GM12878 (cell line): ENCODE data around the gene UBE2O. TPM values are rescaled to one million over a fixed set of nuclear protein-coding genes. Genes with fewer than 3 reads are reported as not detected.

Source experiments
- ATAC-seq: fragments of 200-7000 bp; cut with Tn5 transposase; 3 replicates; pipeline ENCODE4 v1.9.1; 2020; ENCODE audit warnings: mild to moderate bottlenecking, moderate library complexity
- BruUV-seq: library from RNA; stranded (reverse); fragments of 400-500 nt; replicated peaks from 2 replicates; lab custom pipeline; 2021; lab: Mats Ljungman, UMichigan
- CTCF ChIA-PET: fragments of 300-600 bp; sonication (Branson Sonifier 250); formaldehyde crosslinking; extraction: SDS; loops from one replicate; lab custom pipeline; 2021; ENCODE audit warnings: inconsistent platforms; lab: Yijun Ruan, JAX
- POLR2A ChIA-PET: fragments of 350-600 bp; formaldehyde crosslinking; extraction: SDS; loops from one replicate; lab custom pipeline; 2021; ENCODE audit warnings: inconsistent platforms; lab: Charles Lee
- RAD21 ChIA-PET: fragments of 300-600 bp; sonication (Branson Sonifier 250); formaldehyde crosslinking; loops from one replicate; lab custom pipeline; 2023; ENCODE audit warnings: antibody characterized with exemption; ENCODE audit not compliant: unreplicated experiment; lab: Charles Lee
- SMC1A ChIA-PET: fragments of 300-600 bp; sonication (Branson Sonifier 250); formaldehyde crosslinking; loops from one replicate; lab custom pipeline; 2023; ENCODE audit not compliant: unreplicated experiment, uncharacterized antibody; lab: Charles Lee
- DNase-seq: peaks from one replicate; pipeline ENCODE4 v3.0.0-alpha.2; 2011; ENCODE audit warnings: low read depth, low spot score
- FAIRE-seq: peaks from 3 replicates; lab custom pipeline; 2011; peaks lifted over from hg19 to GRCh38; lab: Jason Lieb, UNC
- H2AFZ ChIP-seq: 2 replicates; pipeline ENCODE4 v1.6.0; 2011; ENCODE audit warnings: low read depth, low read length, control low read depth; ENCODE audit not compliant: control insufficient read depth
- H3K27ac ChIP-seq: 2 replicates; pipeline ENCODE4 v1.5.1; 2011; ENCODE audit warnings: control low read depth; ENCODE audit not compliant: control insufficient read depth, insufficient read depth
- H3K27me3 ChIP-seq, 2 experiments: replicated peaks in 1 of 2; 2 replicates each; pipeline versions ENCODE4 v1.6.0 to v1.6.1; 2011; ENCODE audit warnings: low read length in 1 of 2; ENCODE audit not compliant: control insufficient read depth in 2 of 2, insufficient read depth in 2 of 2
- H3K36me3 ChIP-seq, 2 experiments: 2 replicates each; pipeline ENCODE4 v1.5.1; 2011; ENCODE audit warnings: low read length in 1 of 2; ENCODE audit not compliant: control insufficient read depth in 2 of 2, insufficient read depth in 2 of 2
- H3K4me1 ChIP-seq: 2 replicates; pipeline ENCODE4 v1.6.1; 2011; ENCODE audit warnings: mild to moderate bottlenecking, low read length, moderate library complexity, mixed read lengths; ENCODE audit not compliant: control insufficient read depth, insufficient read depth
- H3K4me2 ChIP-seq: 2 replicates; pipeline ENCODE4 v1.6.0; 2011; ENCODE audit warnings: control low read depth; ENCODE audit not compliant: control insufficient read depth, insufficient read depth
- H3K4me3 ChIP-seq: fragments of 200-600 bp; sonication (generic); 2 replicates; pipeline ENCODE4 v1.5.1; 2016
- H3K79me2 ChIP-seq: 2 replicates; pipeline ENCODE4 v1.6.0; 2011; ENCODE audit warnings: low read length; ENCODE audit not compliant: control insufficient read depth, insufficient read depth
- H3K9ac ChIP-seq: 2 replicates; pipeline ENCODE4 v1.8.0; 2011; ENCODE audit warnings: low read length, control low read depth, mixed read lengths; ENCODE audit not compliant: control insufficient read depth, insufficient read depth
- H3K9me3 ChIP-seq: replicated peaks from 3 replicates; pipeline ENCODE4 v1.5.1; 2011; ENCODE audit warnings: mild to moderate bottlenecking, low read length; ENCODE audit not compliant: control insufficient read depth, insufficient read depth
- H4K20me1 ChIP-seq: 2 replicates; pipeline ENCODE4 v1.6.0; 2011; ENCODE audit not compliant: control insufficient read depth, insufficient read depth
- CHD2 ChIP-seq: IDR thresholded peaks from 2 replicates; pipeline ENCODE4 v1.6.1; 2011; ENCODE audit warnings: low read depth, low read length, improper control_type of control experiment, borderline replicate concordance
- EGR1 ChIP-seq, 2 experiments: IDR thresholded peaks; 1 replicate in 1 of 2; 2 replicates in 1 of 2; pipeline ENCODE4 v1.6.1; 2011 to 2012; ENCODE audit warnings: low read depth in 2 of 2, low read length in 2 of 2, borderline replicate concordance in 1 of 2, mild to moderate bottlenecking in 1 of 2, moderate library complexity in 1 of 2
- HCFC1 ChIP-seq: fragments of 150-350 bp; IDR thresholded peaks from 2 replicates; pipeline ENCODE4 v1.6.1; 2014; ENCODE audit warnings: low read length
- IRF3 ChIP-seq: fragments of 450-650 bp; IDR thresholded peaks from 2 replicates; pipeline ENCODE4 v1.6.1; 2014; ENCODE audit warnings: mild to moderate bottlenecking
- IRF4 ChIP-seq: IDR thresholded peaks from 2 replicates; pipeline ENCODE4 v1.6.1; 2011; ENCODE audit warnings: low read depth, low read length
- WGBS: methylation state at CpG from one replicate; pipeline ENCODE4 v1.1.6; 2016; ENCODE audit warnings: low lambda C conversion rate; ENCODE audit not compliant: insufficient replicate concordance, insufficient coverage; ENCODE audit errors: missing lambda C conversion rate; 5-methylcytosine and 5-hydroxymethylcytosine counted together
- in situ Hi-C: fragments of 300-500 bp; cut with MboI; formaldehyde crosslinking; loops from 9 replicates; pipeline ENCODE4 v1.14.3; 2018; ENCODE audit warnings: mixed read lengths
- intact Hi-C: fragments of 100-400 bp; cut with micrococcal nuclease; formaldehyde crosslinking; loops from one replicate; pipeline ENCODE4 v1.14.2; 2022; ENCODE audit not compliant: unreplicated experiment
- polyA plus RNA-seq, 11 experiments: library from polyadenylated mRNA; depleted of rRNA in 4 of 11; unstranded in 6 of 11; stranded (reverse) in 5 of 11; fragments of >200 nt; fragmentation: Nextera tagmentation in 4 of 11; fragmentation: Illumina TruSeq in 1 of 11; extraction: Ambion mirVana in 4 of 11; extraction: Trizol in 1 of 11; gene quantifications; 1 replicate in 1 of 11; 2 replicates in 10 of 11; pipeline versions ENCODE4 v1.2.1 to v1.2.3, GENCODE V29; 2011 to 2016; ENCODE audit warnings: inconsistent platforms in 2 of 11, missing spikeins in 2 of 11, low read depth in 1 of 11
- total RNA-seq, 4 experiments: library from RNA; depleted of rRNA in 3 of 4; stranded (reverse); fragments of >200 nt in 3 of 4; fragmentation: Illumina TruSeq in 1 of 4; extraction: Trizol in 1 of 4; gene quantifications; 2 replicates each; pipeline versions ENCODE4 v1.2.1 to v1.2.3, GENCODE V29; 2013 to 2021

Gene UBE2O
- total and polyA plus RNA-seq, 10 of the 15 experiments (the other 5 are each of a cell fraction or from before 2014, with no cell fraction given) = 2.1 to 39.0 (median 14.1) TPM

DNA sequence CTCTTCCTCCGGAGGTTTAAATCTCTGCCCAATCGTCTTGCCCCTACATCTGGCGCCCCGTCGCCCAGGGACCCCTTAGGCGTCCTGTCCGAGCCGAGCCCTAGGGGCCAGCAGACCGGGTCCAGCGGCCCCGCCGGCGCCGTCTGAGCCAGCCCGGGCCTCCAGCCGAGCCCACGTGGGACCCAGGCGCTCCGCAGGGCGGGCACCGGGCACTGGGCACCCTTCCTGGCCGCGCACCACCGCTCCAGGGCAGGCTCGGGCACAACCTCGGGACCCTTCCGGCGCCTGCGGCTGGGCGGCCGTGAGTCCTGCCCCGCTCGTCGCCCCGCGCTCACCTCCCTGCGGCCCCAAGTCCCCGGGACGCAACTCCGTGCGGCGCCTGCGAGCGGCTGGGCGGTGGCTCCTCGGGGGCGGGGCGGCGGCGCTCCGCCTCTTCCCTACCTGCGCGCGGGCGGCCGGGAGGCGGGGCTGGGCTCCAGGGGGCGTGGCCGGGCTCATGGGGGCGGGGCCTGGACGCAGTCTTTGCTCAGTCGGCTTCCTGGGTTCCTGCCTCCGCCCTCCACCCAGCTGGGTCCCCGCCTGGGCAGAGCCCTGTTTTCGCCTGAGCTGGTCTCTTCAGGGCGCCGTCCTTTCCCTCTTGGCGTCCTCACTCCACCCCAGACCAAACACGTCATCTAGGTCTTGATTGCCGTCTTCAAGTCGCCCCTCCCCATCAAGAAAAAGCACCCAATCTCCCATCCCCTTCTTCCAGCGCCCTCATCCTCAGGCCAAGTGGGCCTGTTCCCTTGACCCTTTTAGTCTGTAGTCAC lies 48.3 kb upstream of the UBE2O start, which contains the start of gene RHBDF2 (continued):
- TF ChIP-seq CHD2 (no peak), IRF3 (no peak)
- TF ChIP-seq, all 136 proteins: peak for 30

- no peak for TF ChIP-seq HCFC1
- TF ChIP-seq IRF4 = no peak
- 0 out of 3 replicates have a peak, but pooled peaks of 1 of the 2 experiments have one; percentile 28 for TF ChIP-seq EGR1 (IDR thresholded peaks at IDR 0.05; ENCODE audit: borderline replicate concordance in 1 of 2, low read depth in 2 of 2, low read length in 2 of 2)
- TF ChIP-seq, all 136 proteins: peak for 1
- Histone ChIP-seq H3K4me2 (peak overlapping the region; percentile 88), H3K9me3 (no peaks in the 10 kb centered on the region), H3K36me3 (no peaks in the 10 kb centered on the region; a peak in 1 of 4 replicates), H3K79me2 (peaks cover 51% of the 10 kb centered on the region), H3K27me3 (no peaks in the 10 kb centered on the region), H3K4me3 (peak overlapping the region; percentile 96), H3K4me1 (peaks cover 44% of the 10 kb centered on the region), H2AFZ (no peak overlapping the region), H3K27ac (peak overlapping the region; percentile 86), H4K20me1 (no peaks in the 10 kb centered on the region), H3K9ac (peak overlapping the region; percentile 81)
- no TSS peak for BruUV-seq
- RAD21 ChIA-PET = interaction anchor here (2.0 to 5.4 kb wide), 3 partner anchors 19 to 51 kb away, joined by 5 to 34 read pairs (median 19); partner anchors contain the start of gene AANAT
- intact Hi-C loops = loop anchor here (1.0 kb wide), 1 partner anchor 18 kb away; no protein-coding TSS in a partner anchor
- WGBS = 0% methylated on average over 10 of the region's 10 CpGs
- DNase-seq = no peak
- POLR2A ChIA-PET = interaction anchor here (1.0 to 9.0 kb wide), 8 partner anchors 8 to 55 kb away, joined by 3 to 101 read pairs (median 8); partner anchors contain the start of gene AANAT
- in situ Hi-C loops = no loop called here
- FAIRE-seq = no peak
- ATAC-seq = peak; percentile 27
- SMC1A ChIA-PET = interaction anchor here (3.3 to 8.7 kb wide), 2 partner anchors 16 to 33 kb away, joined by 15 to 115 read pairs; partner anchors contain the start of gene AANAT
- CTCF ChIA-PET = interaction anchor here (0.6 to 3.1 kb wide), 5 partner anchors 10 to 38 kb away, joined by 3 to 15 read pairs (median 4); partner anchors contain the start of gene AANAT
Measured at GRCh38 chr17:76500747-76501017, 47.7 kb upstream of the UBE2O start.
